Left lung (tissue), 10 donors: ENCODE results near the gene OR13C8. TPM values are rescaled to one million over a fixed set of nuclear protein-coding genes. Genes with fewer than 3 reads are reported as not detected.

Source experiments
- ATAC-seq: fragments of 200-7000 bp; cut with Tn5 transposase; one replicate; pipeline ENCODE4 v1.9.1; 2020; ENCODE audit warnings: moderate library complexity
- DNase-seq, 4 donors: peaks; one replicate each; pipeline ENCODE4 v3.0.0-alpha.2; 2013 to 2020
- H3K27ac ChIP-seq, 2 donors: fragments of 200-600 bp; sonication (generic) in 1 of 2; one replicate each; pipeline versions ENCODE4 v1.5.0 to v1.8.0; 2020 to 2021
- H3K27me3 ChIP-seq, 2 donors: fragments of 200-600 bp; sonication (generic) in 1 of 2; one replicate each; pipeline versions ENCODE4 v1.5.0 to v1.8.0; 2020 to 2021
- H3K36me3 ChIP-seq, 2 donors: fragments of 200-600 bp; sonication (generic) in 1 of 2; one replicate each; pipeline versions ENCODE4 v1.5.0 to v1.8.0; 2020 to 2021
- H3K4me1 ChIP-seq, 2 donors: fragments of 200-600 bp; one replicate each; pipeline ENCODE4 v1.8.0; 2021
- H3K4me3 ChIP-seq, 2 donors: fragments of 200-600 bp; sonication (generic) in 1 of 2; one replicate each; pipeline versions ENCODE4 v1.5.0 to v1.8.0; 2020 to 2021; ENCODE audit warnings: mild to moderate bottlenecking in 1 of 2
- H3K9me3 ChIP-seq, 2 donors: fragments of 200-600 bp; sonication (generic) in 1 of 2; one replicate each; pipeline versions ENCODE4 v1.5.0 to v1.8.0; 2020 to 2021
- CTCF ChIP-seq, 2 donors: fragments of 200-600 bp; sonication (generic) in 1 of 2; IDR thresholded peaks; one replicate each; pipeline versions ENCODE4 v1.5.0 to v1.8.0; 2021; ENCODE audit warnings: antibody characterized with exemption in 2 of 2
- intact Hi-C, 2 donors: fragments of 100-400 bp; cut with DNase I; formaldehyde crosslinking; loops; one replicate each; pipeline versions ENCODE4 v1.11.2 to v1.14.2; 2022
- polyA plus RNA-seq, 6 donors: library from polyadenylated mRNA; unstranded; fragments of 120-200 nt; gene quantifications; one replicate each; pipeline ENCODE4 v1.2.1, GENCODE V29; 2013; ENCODE audit not compliant: insufficient read length in 6 of 6
- total RNA-seq, 2 donors: library from RNA; stranded (reverse); fragmentation: NEBNext Ultra II Directional; extraction: Animal tissue kit (Norgen Biotek cat#: 25700); gene quantifications; one replicate each; pipeline ENCODE4 v1.2.1, GENCODE V29; 2021
- donor health status: DM: no; HTN: yes; CAD: no.
- donor health status: DM: no; HTN: no; CAD: no.

Gene OR13C8
- total and polyA plus RNA-seq, 8 donors, result not detected

GRCh38 chr9:104611213-104611612 is 42.2 kb downstream of the OR13C8 start:
- Histone ChIP-seq H3K27ac (no peak overlapping the region), H3K4me1 (no peaks in the 10 kb centered on the region), H3K36me3 (no peaks in the 10 kb centered on the region), H3K9me3 (no peaks in the 10 kb centered on the region), H3K4me3 (no peak overlapping the region), H3K27me3 (no peaks in the 10 kb centered on the region)
- no peak for TF ChIP-seq CTCF (IDR thresholded peaks at IDR 0.05)
- ATAC-seq (no peak), DNase-seq (no peak)
- intact Hi-C loops, result no loop called here

GRCh38 chr9:104617418-104617817 is 48.5 kb downstream of the OR13C8 start:
- Histone ChIP-seq H3K36me3 (no peaks in the 10 kb centered on the region), H3K9me3 (no peaks in the 10 kb centered on the region), H3K27ac (no peak overlapping the region), H3K4me1 (no peaks in the 10 kb centered on the region), H3K4me3 (no peak overlapping the region), H3K27me3 (no peaks in the 10 kb centered on the region)
- no peak for TF ChIP-seq CTCF (IDR thresholded peaks at IDR 0.05)
- intact Hi-C loops, result no loop called here
- ATAC-seq (no peak), DNase-seq (no peak)

- intact Hi-C loops, result no loop called here
- no peak within 1 kb of the TSS for H3K27ac ChIP-seq
- H3K27me3 ChIP-seq, result no peaks in the 10 kb centered on the region
- ATAC-seq, result no peak
- H3K4me3 ChIP-seq, result no peak within 1 kb of the TSS
- no peaks in the 10 kb centered on the region for H3K4me1 ChIP-seq
- no peak for DNase-seq
- H3K36me3 ChIP-seq, result no peaks in the 10 kb centered on the region
- H3K9me3 ChIP-seq, result no peaks in the 10 kb centered on the region
- no peak for TF ChIP-seq CTCF (IDR thresholded peaks at IDR 0.05)
These were observed 49.1 kb downstream of the OR13C8 start, which contains the start of gene OR13C9 for GRCh38 chr9:104618104-104618503. OR13C9 (minus strand) TSS chr9:104618204; CDS start chr9:104618204, 0 bp downstream.

Other genes starting within 250 kb of the OR13C8 start
- not detected for gene OR13F1, start 64.9 kb upstream of the OR13C8 start, total RNA-seq
- gene OR13F1, start 64.9 kb upstream of the OR13C8 start, polyA plus RNA-seq, result not detected
- gene OR13C4, start 42.0 kb upstream of the OR13C8 start, total RNA-seq, result not detected
- gene OR13C4, start 42.0 kb upstream of the OR13C8 start, polyA plus RNA-seq, result not detected
- gene OR13C3, start 32.3 kb upstream of the OR13C8 start, total RNA-seq, result not detected
- not detected for gene OR13C3, start 32.3 kb upstream of the OR13C8 start, polyA plus RNA-seq
- gene OR13C5, start 30.2 kb downstream of the OR13C8 start, total RNA-seq, result not detected
- gene OR13C5, start 30.2 kb downstream of the OR13C8 start, polyA plus RNA-seq, result under 1 TPM in 1 of 6 donors, not detected in 5; 0.17 TPM
- gene OR13C2, start 36.5 kb downstream of the OR13C8 start, total RNA-seq, result not detected
- not detected for gene OR13C2, start 36.5 kb downstream of the OR13C8 start, polyA plus RNA-seq
- gene OR13C9, start 49.0 kb downstream of the OR13C8 start, total RNA-seq, result not detected
- under 1 TPM in 1 of 6 donors, not detected in 5; 0.23 TPM for gene OR13C9, start 49.0 kb downstream of the OR13C8 start, polyA plus RNA-seq
- gene OR13D1, start 125.3 kb downstream of the OR13C8 start, total RNA-seq, result not detected
- under 1 TPM in 1 of 6 donors, not detected in 5; 0.18 TPM for gene OR13D1, start 125.3 kb downstream of the OR13C8 start, polyA plus RNA-seq
- gene NIPSNAP3A, start 178.5 kb downstream of the OR13C8 start, total RNA-seq, result 10 to 100 TPM; 24.9 to 29.5 TPM
- gene NIPSNAP3A, start 178.5 kb downstream of the OR13C8 start, polyA plus RNA-seq, result 10 to 100 TPM; 42.0 to 49.9 (median 46.4) TPM
- gene NIPSNAP3B, start 195.0 kb downstream of the OR13C8 start, total RNA-seq, result 1 to 10 TPM in 1 of 2 donors, under 1 TPM in 1; 0.94 to 1.4 TPM
- gene NIPSNAP3B, start 195.0 kb downstream of the OR13C8 start, polyA plus RNA-seq, result 10 to 100 TPM in 5 of 6 donors, 1 to 10 TPM in 1; 9.5 to 16.0 (median 12.5) TPM